ACC112 (cell line): Measurements from ENCODE around the gene RPP25.
A peak's percentile ranks its signal among the peaks of the same experiment; 100 is the strongest.

ENCODE experiments used
- H2AFZ ChIP-seq: fragments of 200-600 bp; sonication (generic); one replicate; pipeline ENCODE4 v1.6.0; 2017; ENCODE audit warnings: antibody characterized with exemption, low read length; ENCODE audit not compliant: unreplicated experiment
- H3K27ac ChIP-seq: fragments of 200-600 bp; sonication (generic); 2 replicates; pipeline ENCODE4 v1.5.1; 2014; ENCODE audit warnings: low read depth, mild to moderate bottlenecking, antibody characterized with exemption, low read length, moderate library complexity
- H3K27me3 ChIP-seq: fragments of 200-600 bp; sonication (generic); 2 replicates; pipeline ENCODE4 v1.6.1; 2014; ENCODE audit warnings: mild to moderate bottlenecking, antibody characterized with exemption, low read length, moderate library complexity, mixed read lengths; ENCODE audit not compliant: insufficient read depth
- H3K36me3 ChIP-seq: fragments of 200-600 bp; sonication (generic); 2 replicates; pipeline ENCODE4 v1.6.1; 2016; ENCODE audit warnings: mild to moderate bottlenecking, antibody characterized with exemption, low read length, moderate library complexity, mixed read lengths; ENCODE audit not compliant: insufficient read depth
- H3K4me1 ChIP-seq: fragments of 200-600 bp; sonication (generic); one replicate; pipeline ENCODE4 v1.6.1; 2016; ENCODE audit warnings: low read length, mixed read lengths; ENCODE audit not compliant: insufficient read depth, unreplicated experiment, control insufficient read depth
- H3K4me3 ChIP-seq: fragments of 200-600 bp; sonication (generic); 2 replicates; pipeline ENCODE4 v1.5.1; 2014; ENCODE audit warnings: mild to moderate bottlenecking, low read depth, low read length
- H3K79me2 ChIP-seq: fragments of 200-600 bp; sonication (generic); one replicate; pipeline ENCODE4 v1.6.0; 2016; ENCODE audit warnings: low read length; ENCODE audit not compliant: control insufficient read depth, unreplicated experiment, insufficient read depth

RPP25 gene

DNA sequence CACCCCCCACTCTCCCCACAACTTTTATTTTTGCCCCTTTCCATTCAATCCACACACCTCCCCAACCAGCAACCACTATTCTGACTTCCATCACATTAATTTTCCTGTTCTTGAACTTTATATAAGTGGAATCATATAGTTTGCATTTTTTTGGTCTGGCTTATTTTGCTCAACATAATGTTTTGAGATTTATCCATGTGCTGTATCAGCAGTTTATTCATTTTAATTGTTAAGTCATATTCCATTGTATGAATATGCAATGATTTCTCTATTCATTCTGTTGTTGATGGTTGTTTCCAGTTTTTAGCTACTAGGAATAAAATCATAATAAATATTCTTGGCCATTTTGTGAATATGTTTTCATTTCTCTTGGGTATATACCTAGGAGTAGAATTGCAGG, 33.0 kb upstream of the RPP25 start:
- Histone ChIP-seq H3K27me3 (peaks cover 13% of the 10 kb centered on the region; the same call in 1 of the 2 replicates), H3K27ac (no peak overlapping the region), H2AFZ (no peak overlapping the region), H3K4me1 (no peaks in the 10 kb centered on the region), H3K4me3 (no peak overlapping the region), H3K36me3 (no peaks in the 10 kb centered on the region), H3K79me2 (no peaks in the 10 kb centered on the region)

- no peak overlapping the region for H2AFZ ChIP-seq
- H3K4me3 ChIP-seq, result no peak overlapping the region
- no peak overlapping the region for H3K27ac ChIP-seq
- H3K4me1 ChIP-seq, result peaks cover 10% of the 10 kb centered on the region
- no peaks in the 10 kb centered on the region for H3K79me2 ChIP-seq
- no peaks in the 10 kb centered on the region for H3K36me3 ChIP-seq
- H3K27me3 ChIP-seq, result peaks cover 11% of the 10 kb centered on the region; the same call in 1 of the 2 replicates
Observed at GRCh38 chr15:74988007-74988800, 31.6 kb upstream of the RPP25 start.

- no peak overlapping the region for H2AFZ ChIP-seq
- H3K27ac ChIP-seq, result no peak overlapping the region
- no peaks in the 10 kb centered on the region for H3K79me2 ChIP-seq
- H3K36me3 ChIP-seq, result no peaks in the 10 kb centered on the region
- H3K4me3 ChIP-seq, result no peak overlapping the region
- H3K27me3 ChIP-seq, result no peaks in the 10 kb centered on the region
- H3K4me1 ChIP-seq, result peaks cover 12% of the 10 kb centered on the region
Observed at GRCh38 chr15:74983725-74984231, 27.2 kb upstream of the RPP25 start.

- no peaks in the 10 kb centered on the region for H3K79me2 ChIP-seq
- H3K27me3 ChIP-seq, result no peaks in the 10 kb centered on the region
- H3K27ac ChIP-seq, result no peak overlapping the region
- no peaks in the 10 kb centered on the region for H3K36me3 ChIP-seq
- no peak overlapping the region for H2AFZ ChIP-seq
- peaks cover 26% of the 10 kb centered on the region for H3K4me1 ChIP-seq
- H3K4me3 ChIP-seq, result no peak overlapping the region
Observed at GRCh38 chr15:74982183-74982582, 25.6 kb upstream of the RPP25 start.

- Histone ChIP-seq H3K36me3 (no peaks in the 10 kb centered on the region), H3K4me3 (no peak overlapping the region), H2AFZ (peak overlapping the region; percentile 17), H3K4me1 (peaks cover 18% of the 10 kb centered on the region), H3K79me2 (no peaks in the 10 kb centered on the region), H3K27me3 (no peaks in the 10 kb centered on the region), H3K27ac (no peak overlapping the region)
Observed at GRCh38 chr15:74978503-74978902, 21.9 kb upstream of the RPP25 start.

DNA sequence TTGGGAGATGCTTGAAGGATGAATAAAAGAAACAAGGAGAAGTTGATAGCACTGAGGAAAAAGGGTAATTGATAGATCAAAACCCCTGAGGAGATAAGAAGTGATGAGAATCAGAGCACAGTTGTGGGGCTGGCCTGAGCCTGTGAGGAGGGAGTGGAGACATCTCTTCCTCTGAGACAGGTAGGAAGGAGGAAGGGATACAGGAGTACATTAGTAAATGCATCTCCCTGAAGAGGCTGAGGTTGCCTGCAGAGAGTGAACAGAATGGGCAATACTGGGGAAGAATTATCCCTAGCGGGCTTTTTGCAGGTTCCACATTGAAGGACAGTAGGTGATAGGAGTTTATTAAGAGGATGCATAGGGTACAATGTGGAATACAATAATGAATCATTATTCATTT, 21.5 kb upstream of the RPP25 start:
- H3K4me1 ChIP-seq, result peaks cover 16% of the 10 kb centered on the region
- H3K36me3 ChIP-seq, result no peaks in the 10 kb centered on the region
- peak overlapping the region; percentile 15; the same call in 1 of the 2 replicates for H3K27ac ChIP-seq
- H3K79me2 ChIP-seq, result no peaks in the 10 kb centered on the region
- H2AFZ ChIP-seq, result no peak overlapping the region
- no peaks in the 10 kb centered on the region for H3K27me3 ChIP-seq
- H3K4me3 ChIP-seq, result no peak overlapping the region

- Histone ChIP-seq H3K27ac (peak overlapping the region; percentile 15; the same call in 1 of the 2 replicates), H3K4me1 (peaks cover 16% of the 10 kb centered on the region)
Observed at GRCh38 chr15:74977599-74977998, 21.0 kb upstream of the RPP25 start.

DNA sequence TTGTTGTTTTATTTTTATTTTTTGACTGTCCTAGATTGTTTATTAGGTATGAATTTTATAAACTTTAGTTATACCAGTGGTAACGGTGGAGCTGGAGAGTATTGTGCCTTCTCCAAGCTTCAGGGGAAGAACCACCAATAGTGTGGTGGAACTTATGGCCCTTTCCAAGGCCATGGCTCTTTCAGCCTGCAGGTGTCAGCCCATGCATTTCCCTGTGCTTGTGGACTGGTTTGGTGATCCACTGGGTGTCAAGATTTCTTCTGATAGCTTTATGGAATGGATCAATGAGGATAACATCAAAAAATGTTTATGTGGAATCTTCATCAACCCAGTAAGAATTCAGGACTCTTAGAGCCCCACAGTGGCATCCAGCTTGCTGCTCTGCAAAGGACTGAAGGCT, 19.6 kb upstream of the RPP25 start:
- H3K79me2 ChIP-seq, result no peaks in the 10 kb centered on the region
- H3K27ac ChIP-seq, result no peak overlapping the region
- no peak overlapping the region for H3K4me3 ChIP-seq
- no peak overlapping the region for H2AFZ ChIP-seq
- H3K36me3 ChIP-seq, result no peaks in the 10 kb centered on the region
- H3K27me3 ChIP-seq, result no peaks in the 10 kb centered on the region
- peaks cover 16% of the 10 kb centered on the region for H3K4me1 ChIP-seq

More at GRCh38 chr15:74977599-74977998, 21.0 kb upstream of the RPP25 start:
- no peak overlapping the region for H3K4me3 ChIP-seq
- H3K27me3 ChIP-seq, result no peaks in the 10 kb centered on the region
- no peaks in the 10 kb centered on the region for H3K36me3 ChIP-seq
- no peaks in the 10 kb centered on the region for H3K79me2 ChIP-seq
- no peak overlapping the region for H2AFZ ChIP-seq

DNA sequence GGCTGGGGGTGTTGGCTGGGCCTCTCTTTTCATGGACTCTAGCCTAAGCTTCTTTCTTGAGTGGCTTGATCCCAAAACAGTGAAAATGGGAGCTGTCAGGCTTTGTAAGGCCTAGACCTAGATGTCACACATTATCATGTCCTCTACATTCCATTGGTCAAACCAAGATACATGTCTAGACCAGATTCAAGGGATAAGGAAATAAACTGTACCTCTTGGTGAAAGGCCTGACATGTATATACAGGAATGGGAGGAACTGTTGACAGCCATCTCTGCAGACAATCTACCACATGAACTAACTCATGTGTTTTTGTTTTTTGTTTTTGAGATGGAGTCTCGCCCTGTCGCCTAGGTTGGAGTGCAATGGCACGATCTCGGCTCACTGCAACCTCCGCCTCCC, 11.1 kb upstream of the RPP25 start:
- peaks cover 14% of the 10 kb centered on the region for H3K4me1 ChIP-seq
- H3K36me3 ChIP-seq, result no peaks in the 10 kb centered on the region
- no peak overlapping the region for H3K4me3 ChIP-seq
- H2AFZ ChIP-seq, result no peak overlapping the region
- no peaks in the 10 kb centered on the region for H3K79me2 ChIP-seq
- H3K27ac ChIP-seq, result no peak overlapping the region
- H3K27me3 ChIP-seq, result no peaks in the 10 kb centered on the region

- Histone ChIP-seq H3K79me2 (peaks cover 2% of the 10 kb centered on the region), H2AFZ (peak overlapping the region; percentile 28), H3K4me3 (no peak overlapping the region; the same call in 1 of the 2 replicates), H3K27me3 (no peaks in the 10 kb centered on the region), H3K27ac (peak overlapping the region; percentile 84), H3K36me3 (no peaks in the 10 kb centered on the region), H3K4me1 (peaks cover 24% of the 10 kb centered on the region)
Observed at GRCh38 chr15:74964794-74965193, 8.2 kb upstream of the RPP25 start.

DNA sequence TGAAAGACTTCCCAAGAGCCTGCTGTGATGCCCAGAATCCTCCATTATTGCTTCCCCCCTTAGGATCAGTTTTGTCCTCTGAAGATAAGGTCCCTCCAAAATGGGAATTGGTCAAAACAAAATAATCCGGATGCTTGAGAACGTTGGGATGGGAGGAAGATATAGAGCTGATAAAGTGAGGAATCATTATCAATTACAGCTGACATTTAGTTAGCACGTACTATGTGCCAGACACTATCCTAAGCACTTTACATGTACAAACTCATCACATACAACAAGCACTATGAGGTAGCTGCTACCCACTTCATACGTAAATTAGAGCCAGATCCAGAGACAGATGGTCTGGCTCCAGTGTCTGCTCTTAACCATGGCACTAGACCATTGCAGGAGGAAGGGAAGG, 6.6 kb upstream of the RPP25 start:
- Histone ChIP-seq H3K27ac (no peak overlapping the region), H3K36me3 (no peaks in the 10 kb centered on the region), H2AFZ (no peak overlapping the region), H3K4me3 (no peak overlapping the region), H3K79me2 (peaks cover 16% of the 10 kb centered on the region), H3K4me1 (peaks cover 30% of the 10 kb centered on the region), H3K27me3 (no peaks in the 10 kb centered on the region)
